HEK293T (cell line): ENCODE measurements around the gene MTM1.

Experiments used
- ARNT ChIP-seq: fragments of 450-650 bp; IDR thresholded peaks from 2 replicates; pipeline ENCODE4 v1.6.1; 2017; ENCODE audit warnings: mild to moderate bottlenecking
- ELF4 ChIP-seq: fragments of 450-650 bp; IDR thresholded peaks from 2 replicates; pipeline ENCODE4 v1.6.1; 2017; ENCODE audit warnings: antibody characterized with exemption
- FOXK2 ChIP-seq: fragments of 450-650 bp; IDR thresholded peaks from 2 replicates; pipeline ENCODE4 v1.6.1; 2016; ENCODE audit warnings: mild to moderate bottlenecking
- FOXM1 ChIP-seq: fragments of 450-650 bp; IDR thresholded peaks from 2 replicates; pipeline ENCODE4 v1.6.1; 2017; ENCODE audit warnings: mild to moderate bottlenecking, borderline replicate concordance
- HDGF ChIP-seq: fragments of 450-650 bp; IDR thresholded peaks from 2 replicates; pipeline ENCODE4 v1.6.1; 2017; ENCODE audit warnings: antibody characterized with exemption, borderline replicate concordance
- NFRKB ChIP-seq: fragments of 450-650 bp; IDR thresholded peaks from 2 replicates; pipeline ENCODE4 v1.6.1; 2016; ENCODE audit warnings: mild to moderate bottlenecking, moderate library complexity
- PKNOX1 ChIP-seq: fragments of 450-650 bp; IDR thresholded peaks from 2 replicates; pipeline ENCODE4 v1.6.1; 2016
- SP1 ChIP-seq: fragments of 450-650 bp; IDR thresholded peaks from 2 replicates; pipeline ENCODE4 v1.6.1; 2017
- SUZ12 ChIP-seq: fragments of 450-650 bp; IDR thresholded peaks from 2 replicates; pipeline ENCODE4 v1.6.1; 2016; ENCODE audit warnings: mild to moderate bottlenecking
- TARDBP ChIP-seq: fragments of 450-650 bp; IDR thresholded peaks from 2 replicates; pipeline ENCODE4 v1.6.1; 2016

DNA sequence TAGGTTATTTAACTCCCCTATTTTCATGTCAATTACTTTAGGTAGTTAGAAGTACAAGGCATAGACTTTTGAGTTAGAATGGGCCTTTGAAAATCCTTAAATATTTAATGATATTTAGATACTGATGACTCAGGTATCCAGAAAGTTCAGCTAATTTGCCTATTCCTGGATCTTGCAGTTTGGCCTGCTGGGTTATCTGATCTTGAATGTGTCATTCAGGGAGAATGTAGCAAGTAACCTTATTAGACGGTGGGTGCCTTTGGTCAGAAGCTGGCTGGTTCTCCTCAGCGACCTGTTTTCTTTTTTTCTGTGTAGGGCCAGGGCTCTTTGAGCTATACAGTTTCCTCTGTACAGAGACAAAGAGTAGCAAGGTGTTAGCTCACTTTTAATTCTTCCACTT is 42.0 kb downstream of the MTM1 start:
- TF ChIP-seq ARNT: no peak
- no peak for TF ChIP-seq FOXM1
- no peak for TF ChIP-seq SP1
- TF ChIP-seq NFRKB: no peak
- TF ChIP-seq ELF4: no peak
- TF ChIP-seq PKNOX1: no peak
- no peak for TF ChIP-seq HDGF
- no peak for TF ChIP-seq FOXK2
- no peak for TF ChIP-seq TARDBP
- TF ChIP-seq SUZ12: no peak
